GM06990 (cell line): ENCODE data around the gene KCNJ10.

Source experiments
- DNase-seq: peaks from one replicate; pipeline ENCODE4 v3.0.0-alpha.2; 2011; ENCODE audit not compliant: insufficient read length; ENCODE audit errors: extremely low read depth
- H3K27me3 ChIP-seq: replicated peaks from 2 replicates; pipeline ENCODE4 v1.6.0; 2011; ENCODE audit warnings: low read length; ENCODE audit not compliant: control insufficient read depth, insufficient read depth
- H3K36me3 ChIP-seq: 2 replicates; pipeline ENCODE4 v1.5.1; 2011; ENCODE audit warnings: low read length; ENCODE audit not compliant: control insufficient read depth, insufficient read depth
- H3K4me3 ChIP-seq: replicated peaks from 2 replicates; pipeline ENCODE4 v1.5.1; 2011; ENCODE audit warnings: low read depth, mild to moderate bottlenecking, control low read depth, low read length
- CTCF ChIP-seq: IDR thresholded peaks from 2 replicates; pipeline ENCODE4 v1.5.1; 2011; ENCODE audit warnings: low read length, control low read depth, mild to moderate bottlenecking, inconsistent platforms; ENCODE audit not compliant: insufficient read depth, poor library complexity, severe bottlenecking

KCNJ10 gene

GRCh38 chr1:160025314-160025713, 44.6 kb downstream of the KCNJ10 start:
- no peaks in the 10 kb centered on the region for H3K36me3 ChIP-seq
- no peak overlapping the region for H3K4me3 ChIP-seq
- no peaks in the 10 kb centered on the region for H3K27me3 ChIP-seq
- no peak for DNase-seq
- TF ChIP-seq CTCF = no peak

GRCh38 chr1:160024195-160024905, 45.6 kb downstream of the KCNJ10 start:
- no peak for DNase-seq

GRCh38 chr1:160022330-160023310, 47.3 kb downstream of the KCNJ10 start:
- H3K4me3 ChIP-seq = no peak overlapping the region
- H3K36me3 ChIP-seq = no peaks in the 10 kb centered on the region
- no peak for DNase-seq
- TF ChIP-seq CTCF = no peak
- H3K27me3 ChIP-seq = no peaks in the 10 kb centered on the region

More at GRCh38 chr1:160024195-160024905, 45.6 kb downstream of the KCNJ10 start:
- no peak for TF ChIP-seq CTCF
- Histone ChIP-seq H3K36me3 (no peaks in the 10 kb centered on the region), H3K4me3 (no peak overlapping the region), H3K27me3 (no peaks in the 10 kb centered on the region)

GRCh38 chr1:160021376-160022074, 48.4 kb downstream of the KCNJ10 start:
- no peak for TF ChIP-seq CTCF
- Histone ChIP-seq H3K27me3 (no peaks in the 10 kb centered on the region), H3K4me3 (no peak overlapping the region), H3K36me3 (no peaks in the 10 kb centered on the region)
- DNase-seq = no peak

GRCh38 chr1:160020196-160020595, 49.8 kb downstream of the KCNJ10 start:
- H3K36me3 ChIP-seq = no peaks in the 10 kb centered on the region
- no peak overlapping the region for H3K4me3 ChIP-seq
- no peak for TF ChIP-seq CTCF
- no peak for DNase-seq
- H3K27me3 ChIP-seq = no peaks in the 10 kb centered on the region
